Measurements from ENCODE around the gene NEGR1. TPM values are rescaled to one million over a fixed set of nuclear protein-coding genes. Genes with fewer than 3 reads are reported as not detected.

NEGR1 gene
- total RNA-seq, 2 experiments from 2014 or later: not detected

DNA sequence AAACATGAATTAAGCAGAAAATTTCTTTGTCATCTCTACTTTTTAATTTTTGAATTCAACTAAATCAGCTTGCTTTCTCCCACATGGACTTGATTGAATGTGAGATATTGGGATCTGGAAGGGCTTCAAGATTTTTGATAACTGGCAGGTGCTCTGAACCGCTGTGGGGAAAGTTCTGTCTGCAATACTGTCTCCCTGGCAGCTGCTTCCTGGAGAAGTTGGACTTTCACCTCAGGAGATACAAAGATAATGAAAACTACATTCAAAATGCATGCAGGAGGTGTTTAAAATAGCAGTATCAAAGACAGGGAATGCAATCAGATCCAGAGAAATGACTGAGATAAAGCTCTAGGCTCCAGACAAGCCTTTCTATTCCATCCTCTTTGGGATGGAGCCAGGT is 338.3 kb downstream of the NEGR1 start:
- Mint-ChIP-seq H3K36me3 (ENCODE audit: low read depth) (no peaks in the 10 kb centered on the region), H3K4me3 (no peak overlapping the region), H3K4me1 (ENCODE audit: low read depth) (no peaks in the 10 kb centered on the region), H3K27me3 (ENCODE audit: low read depth) (no peaks in the 10 kb centered on the region), H3K9me3 (no peaks in the 10 kb centered on the region), H3K27ac (no peak overlapping the region)
- DNase-seq: no peak
- intact Hi-C loops (cut with micrococcal nuclease): no loop called here
- CTCF ChIA-PET: no interaction called here

DNA sequence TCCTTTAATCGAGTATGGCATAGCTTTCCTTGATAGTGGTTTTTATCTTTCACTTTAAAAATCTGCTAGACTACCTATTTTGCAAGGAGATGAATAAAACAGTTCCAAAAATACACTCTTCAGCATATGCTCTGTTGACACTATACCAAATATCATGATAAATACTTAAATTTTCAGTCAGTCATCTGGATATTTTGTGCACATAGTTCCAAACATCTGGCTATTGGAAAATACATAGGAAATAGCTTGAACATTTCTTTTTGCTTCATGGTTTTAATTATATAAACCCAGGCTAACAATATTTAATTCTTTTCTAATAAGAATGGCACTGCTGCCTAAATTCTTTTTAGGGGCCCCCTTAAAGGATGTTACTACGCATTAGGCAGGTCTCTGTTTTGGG is 342.1 kb downstream of the NEGR1 start:
- intact Hi-C loops (cut with micrococcal nuclease): no loop called here
- no peak overlapping the region for H3K4me3 Mint-ChIP-seq

DNA sequence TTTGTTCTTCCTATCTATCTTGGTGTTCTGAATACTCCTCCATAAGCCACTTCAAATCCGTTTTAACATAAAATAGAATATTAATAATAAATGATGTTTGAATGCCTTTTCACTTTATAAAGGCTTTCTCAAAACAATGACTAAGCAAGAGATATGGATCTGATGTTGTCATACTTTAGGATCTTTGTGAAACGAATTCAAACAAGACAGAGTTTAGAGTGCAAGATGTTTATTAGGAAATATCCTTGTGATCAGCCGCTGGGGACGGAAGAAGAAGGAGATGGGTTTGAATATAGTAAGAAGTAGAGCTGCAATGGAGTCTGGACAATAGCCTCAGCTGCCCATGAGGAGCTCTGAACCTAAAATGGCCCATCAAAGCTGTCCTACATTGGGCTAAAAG is 351.8 kb downstream of the NEGR1 start:
- intact Hi-C loops (cut with micrococcal nuclease): no loop called here
- H3K36me3 Mint-ChIP-seq (ENCODE audit: low read depth): no peaks in the 10 kb centered on the region
- CTCF ChIA-PET: no interaction called here

More for the DNA sequence above, 342.1 kb downstream of the NEGR1 start:
- DNase-seq: no peak
- Mint-ChIP-seq H3K27ac (no peak overlapping the region), H3K36me3 (ENCODE audit: low read depth) (no peaks in the 10 kb centered on the region), H3K4me1 (ENCODE audit: low read depth) (no peaks in the 10 kb centered on the region), H3K27me3 (ENCODE audit: low read depth) (no peaks in the 10 kb centered on the region), H3K9me3 (no peaks in the 10 kb centered on the region)
- CTCF ChIA-PET: no interaction called here

DNA sequence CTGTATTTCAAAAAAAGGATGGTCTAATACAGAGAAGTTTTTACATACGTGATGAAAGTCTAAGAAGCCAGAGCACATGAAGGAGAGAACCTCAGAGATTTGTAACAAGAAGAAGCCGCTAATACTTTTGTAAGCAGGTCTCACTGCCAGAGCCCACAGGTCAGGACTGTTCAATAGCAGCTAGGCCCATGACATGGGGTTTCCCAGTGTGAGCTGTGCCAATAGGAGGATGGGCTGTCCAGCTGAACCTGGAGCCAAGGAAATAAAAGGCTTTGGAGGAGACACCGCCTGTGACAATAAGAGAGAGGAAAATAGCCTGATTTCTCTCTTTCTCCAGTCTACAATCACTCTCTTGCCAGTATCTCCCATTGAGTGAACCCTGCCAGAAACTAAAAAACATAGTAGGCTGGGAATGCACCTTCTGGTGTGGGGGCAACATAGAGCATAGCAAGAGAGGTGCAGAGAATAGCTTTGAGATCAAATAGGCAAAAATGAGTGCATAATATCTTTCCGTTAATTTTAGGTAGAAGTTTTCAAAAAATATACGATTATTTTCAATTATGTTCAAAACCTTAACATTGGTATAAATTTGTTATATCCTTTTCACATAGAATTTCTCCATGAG is 360.3 kb downstream of the NEGR1 start:
- DNase-seq: no peak
- no peaks in the 10 kb centered on the region for H3K4me1 Mint-ChIP-seq (ENCODE audit: low read depth)
- no peaks in the 10 kb centered on the region for H3K27me3 Mint-ChIP-seq (ENCODE audit: low read depth)
- H3K27ac Mint-ChIP-seq: no peak overlapping the region
- H3K9me3 Mint-ChIP-seq: no peaks in the 10 kb centered on the region
- intact Hi-C loops (cut with micrococcal nuclease): no loop called here
- no peaks in the 10 kb centered on the region for H3K36me3 Mint-ChIP-seq (ENCODE audit: low read depth)
- CTCF ChIA-PET: no interaction called here
- H3K4me3 Mint-ChIP-seq: no peak overlapping the region

More for the DNA sequence above, 351.8 kb downstream of the NEGR1 start:
- Mint-ChIP-seq H3K27ac (no peak overlapping the region), H3K4me1 (ENCODE audit: low read depth) (no peaks in the 10 kb centered on the region), H3K27me3 (ENCODE audit: low read depth) (no peaks in the 10 kb centered on the region), H3K4me3 (no peak overlapping the region), H3K9me3 (no peaks in the 10 kb centered on the region)
- DNase-seq: no peak

DNA sequence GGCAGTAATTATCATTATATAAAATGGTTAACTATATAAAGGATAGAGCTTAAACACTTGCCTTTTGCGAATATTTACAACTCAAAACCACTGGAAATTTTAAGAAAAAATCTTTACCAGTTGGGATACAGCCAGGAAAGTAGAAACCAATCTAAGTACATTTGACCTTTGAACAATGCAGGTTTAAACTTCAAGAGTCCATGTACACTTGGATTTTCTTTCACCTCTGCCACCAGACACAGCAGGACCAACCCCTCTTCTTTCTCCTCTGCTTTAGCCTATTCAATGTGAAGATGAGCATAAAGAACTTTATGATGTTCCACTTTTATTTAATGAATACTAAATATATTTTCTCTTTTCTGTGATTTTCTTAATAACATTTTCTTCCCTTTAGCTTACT is 361.1 kb downstream of the NEGR1 start:
- DNase-seq: no peak
- CTCF ChIA-PET: no interaction called here
- Mint-ChIP-seq H3K27me3 (ENCODE audit: low read depth) (no peaks in the 10 kb centered on the region), H3K4me3 (no peak overlapping the region), H3K36me3 (ENCODE audit: low read depth) (no peaks in the 10 kb centered on the region), H3K27ac (no peak overlapping the region), H3K9me3 (no peaks in the 10 kb centered on the region), H3K4me1 (ENCODE audit: low read depth) (no peaks in the 10 kb centered on the region)
- intact Hi-C loops (cut with micrococcal nuclease): no loop called here

DNA sequence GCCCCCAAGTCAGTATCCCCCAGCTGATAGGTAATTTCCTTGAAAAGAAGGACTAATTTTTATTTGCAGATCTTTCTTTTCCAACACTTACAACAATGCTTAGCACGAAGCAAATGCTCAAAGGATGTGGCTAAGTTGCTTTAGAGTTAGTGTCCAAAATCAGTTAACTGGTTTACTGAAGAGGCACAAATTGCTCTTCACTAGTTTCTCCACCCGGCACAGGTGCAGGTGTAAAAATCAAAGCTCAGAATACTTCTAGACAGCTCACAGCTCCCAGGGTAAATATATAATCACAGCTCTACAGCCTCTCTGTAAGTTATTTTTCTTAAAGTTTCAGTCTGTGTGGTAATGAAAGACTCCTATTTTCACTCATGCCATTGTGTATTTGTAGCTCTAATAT is 361.8 kb downstream of the NEGR1 start:
- Mint-ChIP-seq H3K4me1 (ENCODE audit: low read depth) (no peaks in the 10 kb centered on the region), H3K27me3 (ENCODE audit: low read depth) (no peaks in the 10 kb centered on the region), H3K9me3 (no peaks in the 10 kb centered on the region), H3K27ac (no peak overlapping the region), H3K36me3 (ENCODE audit: low read depth) (no peaks in the 10 kb centered on the region), H3K4me3 (no peak overlapping the region)
- intact Hi-C loops (cut with micrococcal nuclease): no loop called here
- no peak for DNase-seq
- CTCF ChIA-PET: no interaction called here

DNA sequence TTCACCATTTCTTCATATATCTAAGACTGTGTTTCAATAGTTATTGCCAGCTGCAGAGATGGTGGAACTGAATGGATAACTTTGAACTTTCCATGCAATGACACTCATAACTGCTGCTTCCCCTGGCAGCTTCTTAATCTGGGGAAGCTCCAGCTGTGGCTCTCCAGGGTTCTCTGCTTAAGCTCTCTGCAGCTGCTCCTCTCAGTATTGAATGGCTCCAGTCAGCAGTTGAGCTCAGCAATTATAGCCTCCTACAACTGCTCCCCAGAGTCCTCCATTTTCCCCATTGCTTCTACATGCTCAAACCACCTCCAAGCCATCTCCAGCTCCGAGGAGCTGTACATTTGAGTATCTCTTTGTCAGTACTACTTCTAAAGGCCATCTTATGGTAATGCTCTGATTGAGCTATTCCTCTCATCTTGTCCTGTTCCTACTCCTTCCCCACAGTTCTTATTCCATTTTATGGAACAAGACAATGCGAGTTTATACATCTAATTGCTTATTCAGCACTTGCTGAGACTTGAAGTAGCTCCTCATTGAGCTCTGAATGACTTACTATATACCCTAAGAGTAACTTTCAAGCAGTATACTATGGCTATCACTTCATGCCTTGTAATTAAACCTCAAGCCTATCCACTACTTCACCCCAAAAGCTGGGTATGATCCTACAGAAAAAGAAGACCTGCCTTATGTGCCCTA is 362.4 kb downstream of the NEGR1 start:
- H3K4me1 Mint-ChIP-seq (ENCODE audit: low read depth): no peaks in the 10 kb centered on the region
- H3K9me3 Mint-ChIP-seq: no peaks in the 10 kb centered on the region
- DNase-seq: no peak
- no peaks in the 10 kb centered on the region for H3K27me3 Mint-ChIP-seq (ENCODE audit: low read depth)
- H3K4me3 Mint-ChIP-seq: no peak overlapping the region
- no peak overlapping the region for H3K27ac Mint-ChIP-seq
- CTCF ChIA-PET: interaction anchor here (0.7 kb wide), 1 partner anchor 165 kb away, joined by 5 read pairs; no protein-coding TSS in a partner anchor
- H3K36me3 Mint-ChIP-seq (ENCODE audit: low read depth): no peaks in the 10 kb centered on the region
- intact Hi-C loops (cut with micrococcal nuclease): no loop called here

DNA sequence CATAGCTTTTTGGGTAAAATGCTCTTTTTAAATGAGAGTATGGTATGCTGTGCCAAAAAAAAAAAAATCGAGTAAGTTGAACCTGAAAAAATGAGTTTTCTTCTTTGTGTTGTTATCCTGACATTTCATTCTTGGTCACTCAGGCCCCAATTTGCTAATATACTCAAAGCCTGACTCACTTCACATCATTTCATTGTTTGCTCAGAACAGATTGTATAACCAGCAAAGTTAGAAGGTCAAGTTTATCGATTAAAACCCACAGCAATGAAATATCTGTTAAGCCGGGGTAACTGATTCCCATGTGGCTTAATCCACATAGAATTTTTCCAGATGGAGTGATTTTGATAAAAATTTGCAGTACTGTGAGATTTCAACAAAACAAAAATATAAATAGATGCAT is 363.7 kb downstream of the NEGR1 start:
- Mint-ChIP-seq H3K36me3 (ENCODE audit: low read depth) (no peaks in the 10 kb centered on the region), H3K4me1 (ENCODE audit: low read depth) (no peaks in the 10 kb centered on the region), H3K4me3 (no peak overlapping the region), H3K27ac (no peak overlapping the region), H3K27me3 (ENCODE audit: low read depth) (no peaks in the 10 kb centered on the region), H3K9me3 (no peaks in the 10 kb centered on the region)
- intact Hi-C loops (cut with micrococcal nuclease): no loop called here
- no peak for DNase-seq
- CTCF ChIA-PET: no interaction called here

DNA sequence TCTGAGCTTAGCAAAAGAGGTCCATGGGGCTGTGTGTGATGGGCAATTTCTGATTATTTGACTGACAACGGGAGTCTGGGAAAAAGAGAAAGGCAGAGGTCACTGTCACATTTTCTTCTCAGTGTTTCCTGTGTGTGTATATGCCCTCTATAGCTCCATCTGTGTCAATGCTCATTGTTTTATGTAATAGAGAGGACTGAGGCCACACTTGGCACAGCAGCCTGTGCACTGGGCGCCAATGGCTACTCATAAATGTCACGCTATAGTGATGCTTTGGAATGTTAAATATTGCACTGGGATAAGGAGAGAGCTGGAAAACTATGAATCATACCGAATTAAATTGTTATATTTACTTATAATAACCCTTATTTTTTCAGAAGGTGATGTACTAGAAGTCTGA is 365.4 kb downstream of the NEGR1 start:
- Mint-ChIP-seq H3K27ac (no peak overlapping the region), H3K9me3 (no peaks in the 10 kb centered on the region), H3K27me3 (ENCODE audit: low read depth) (no peaks in the 10 kb centered on the region), H3K4me1 (ENCODE audit: low read depth) (no peaks in the 10 kb centered on the region), H3K36me3 (ENCODE audit: low read depth) (no peaks in the 10 kb centered on the region), H3K4me3 (no peak overlapping the region)
- intact Hi-C loops (cut with micrococcal nuclease): no loop called here
- CTCF ChIA-PET: no interaction called here
- DNase-seq: no peak

DNA sequence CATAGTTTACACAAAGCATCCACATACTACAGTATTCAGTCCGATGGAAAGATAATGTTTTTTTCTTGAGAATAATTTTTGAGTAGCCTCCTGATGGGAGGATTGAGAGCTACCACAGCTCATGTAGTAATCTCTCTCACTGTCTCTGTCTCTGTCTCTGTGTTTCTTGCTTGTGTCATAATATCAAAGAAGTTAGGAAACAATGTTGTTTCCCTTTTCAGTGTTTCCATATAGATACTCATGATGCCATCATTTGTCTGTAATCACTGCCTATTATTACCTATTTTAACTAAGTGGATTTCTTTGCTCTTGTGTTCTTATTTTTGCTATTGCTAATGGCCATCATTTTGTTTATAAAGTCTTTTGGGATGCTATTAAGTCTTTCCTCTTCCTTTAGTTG is 367.7 kb downstream of the NEGR1 start:
- DNase-seq: no peak
- H3K4me3 Mint-ChIP-seq: no peak overlapping the region
- no peaks in the 10 kb centered on the region for H3K4me1 Mint-ChIP-seq (ENCODE audit: low read depth)
- no peaks in the 10 kb centered on the region for H3K27me3 Mint-ChIP-seq (ENCODE audit: low read depth)
- no peak overlapping the region for H3K27ac Mint-ChIP-seq
- H3K36me3 Mint-ChIP-seq (ENCODE audit: low read depth): no peaks in the 10 kb centered on the region
- CTCF ChIA-PET: no interaction called here
- intact Hi-C loops (cut with micrococcal nuclease): no loop called here
- no peaks in the 10 kb centered on the region for H3K9me3 Mint-ChIP-seq

DNA sequence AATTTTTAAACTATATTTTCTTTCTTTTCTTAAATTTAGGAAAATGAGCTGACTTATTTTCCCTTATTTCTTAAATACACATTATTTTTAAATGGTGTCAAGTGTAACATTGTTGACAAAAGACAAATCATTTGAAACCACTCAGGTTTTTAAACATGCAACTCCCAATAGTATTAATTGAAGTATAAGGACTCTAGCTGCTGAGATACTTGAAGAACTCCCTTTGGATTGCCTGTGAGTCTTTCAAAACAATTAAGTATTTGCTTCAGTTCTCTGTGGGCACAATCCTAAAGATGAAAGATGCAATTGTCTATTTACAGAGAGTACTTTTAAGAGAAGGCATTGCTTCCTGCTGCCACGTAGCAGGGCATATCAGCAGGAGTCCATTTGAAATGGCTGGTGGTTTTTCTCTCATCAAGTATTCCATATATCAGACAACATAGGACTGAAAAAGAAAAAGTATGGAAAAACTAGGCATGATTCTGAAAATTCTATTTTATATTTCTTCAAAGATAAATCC is 373.4 kb downstream of the NEGR1 start:
- CTCF ChIA-PET: no interaction called here
- Mint-ChIP-seq H3K27me3 (ENCODE audit: low read depth) (no peaks in the 10 kb centered on the region), H3K9me3 (no peaks in the 10 kb centered on the region), H3K4me3 (no peak overlapping the region), H3K36me3 (ENCODE audit: low read depth) (no peaks in the 10 kb centered on the region), H3K4me1 (ENCODE audit: low read depth) (no peaks in the 10 kb centered on the region), H3K27ac (no peak overlapping the region)
- DNase-seq: no peak
- intact Hi-C loops (cut with micrococcal nuclease): no loop called here

DNA sequence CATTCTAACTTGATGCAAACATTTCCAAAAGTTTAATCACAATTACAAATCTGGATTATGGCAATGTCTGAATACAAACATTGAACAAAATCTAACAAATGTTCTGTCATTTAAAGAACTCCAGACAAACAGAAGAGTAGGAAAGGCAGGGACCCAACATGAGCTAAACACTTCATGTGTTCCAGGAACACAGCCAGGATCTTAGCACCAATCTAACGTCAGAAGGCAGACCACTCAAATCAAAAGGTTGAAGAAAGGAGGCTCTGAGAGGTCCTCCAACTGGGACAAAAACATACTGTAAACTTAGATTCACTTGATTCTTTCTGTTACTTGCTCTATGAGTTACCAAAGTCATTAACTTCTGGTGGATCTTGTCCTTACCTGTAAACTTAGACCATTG is 374.0 kb downstream of the NEGR1 start:
- Mint-ChIP-seq H3K27ac (no peak overlapping the region), H3K9me3 (no peaks in the 10 kb centered on the region), H3K27me3 (ENCODE audit: low read depth) (no peaks in the 10 kb centered on the region), H3K4me1 (ENCODE audit: low read depth) (no peaks in the 10 kb centered on the region), H3K36me3 (ENCODE audit: low read depth) (no peaks in the 10 kb centered on the region), H3K4me3 (no peak overlapping the region)
- intact Hi-C loops (cut with micrococcal nuclease): no loop called here
- CTCF ChIA-PET: no interaction called here
- DNase-seq: no peak

DNA sequence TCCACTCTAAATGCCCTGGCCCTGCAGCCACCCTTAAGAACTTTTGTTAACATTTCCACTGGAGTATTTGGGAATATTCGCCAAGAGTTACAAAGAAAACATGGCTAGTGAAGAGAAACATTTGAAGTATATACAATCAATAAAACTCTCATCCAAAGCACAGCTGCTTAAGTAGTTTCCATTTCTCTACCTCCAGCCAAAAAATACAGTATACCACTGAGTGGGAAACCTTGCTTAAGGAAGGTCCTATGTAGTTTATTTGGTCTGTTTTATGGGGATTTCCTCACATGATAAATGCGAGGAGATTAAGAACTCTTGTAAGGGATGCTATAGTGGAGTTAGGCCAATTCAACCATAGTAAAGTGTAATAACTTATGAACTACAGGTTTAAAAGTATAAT is 382.5 kb downstream of the NEGR1 start:
- CTCF ChIA-PET: no interaction called here
- no peak for DNase-seq
- Mint-ChIP-seq H3K27me3 (ENCODE audit: low read depth) (no peaks in the 10 kb centered on the region), H3K27ac (no peak overlapping the region), H3K9me3 (no peaks in the 10 kb centered on the region), H3K4me3 (no peak overlapping the region), H3K4me1 (ENCODE audit: low read depth) (no peaks in the 10 kb centered on the region), H3K36me3 (ENCODE audit: low read depth) (no peaks in the 10 kb centered on the region)
- intact Hi-C loops (cut with micrococcal nuclease): no loop called here

Measured in activated naive CD4-positive, alpha-beta T cell treated with anti-CD3 and anti-CD28 coated beads for 36 hours (primary cell).